GM23338 (cell line): Measurements from ENCODE around the gene SRGAP3. TPM values are rescaled to one million over a fixed set of nuclear protein-coding genes. Genes with fewer than 3 reads are reported as not detected.
A peak's percentile ranks its signal among the peaks of the same experiment; 100 is the strongest.

ENCODE experiments used
- ATAC-seq: fragments of 200-7000 bp; cut with Tn5 transposase; 3 replicates; pipeline ENCODE4 v1.9.1; 2020
- DNase-seq: peaks from one replicate; pipeline ENCODE4 v3.0.0-alpha.2; 2015; ENCODE audit warnings: low spot score
- H2AFZ ChIP-seq: fragments of 200-600 bp; sonication (generic); 2 replicates; pipeline ENCODE4 v1.8.0; 2016; ENCODE audit warnings: antibody characterized with exemption, mild to moderate bottlenecking, moderate library complexity
- H3F3A ChIP-seq: fragments of 200-600 bp; sonication (generic); replicated peaks from 2 replicates; pipeline ENCODE4 v1.8.0; 2017; ENCODE audit warnings: antibody characterized with exemption, mixed run types, low read depth
- H3K27ac ChIP-seq: fragments of 200-600 bp; sonication (generic); 2 replicates; pipeline ENCODE4 v1.6.1; 2016; ENCODE audit warnings: low read depth
- H3K27me3 ChIP-seq: fragments of 200-600 bp; sonication (generic); 2 replicates; pipeline ENCODE4 v1.8.0; 2016; ENCODE audit warnings: mild to moderate bottlenecking, mixed run types, moderate library complexity; ENCODE audit not compliant: insufficient read depth
- H3K36me3 ChIP-seq: fragments of 200-600 bp; sonication (generic); 2 replicates; pipeline ENCODE4 v1.8.0; 2016; ENCODE audit warnings: mild to moderate bottlenecking; ENCODE audit not compliant: insufficient read depth
- H3K4me1 ChIP-seq: fragments of 200-600 bp; sonication (generic); 2 replicates; pipeline ENCODE4 v1.8.0; 2016; ENCODE audit warnings: mild to moderate bottlenecking, moderate library complexity; ENCODE audit not compliant: insufficient read depth
- H3K4me2 ChIP-seq: fragments of 200-600 bp; sonication (generic); 2 replicates; pipeline ENCODE4 v1.7.1; 2017; ENCODE audit warnings: mixed run types
- H3K4me3 ChIP-seq: fragments of 200-600 bp; sonication (generic); 2 replicates; pipeline ENCODE4 v1.6.1; 2016; ENCODE audit warnings: mixed run types
- H3K79me2 ChIP-seq: fragments of 200-600 bp; sonication (generic); replicated peaks from 2 replicates; pipeline ENCODE4 v1.8.0; 2017; ENCODE audit warnings: mild to moderate bottlenecking; ENCODE audit not compliant: insufficient read depth
- H3K9me2 ChIP-seq: fragments of 200-600 bp; sonication (generic); 2 replicates; pipeline ENCODE4 v1.8.0; 2017; ENCODE audit not compliant: insufficient read depth
- H4K20me1 ChIP-seq: fragments of 200-600 bp; sonication (generic); replicated peaks from 2 replicates; pipeline ENCODE4 v1.8.0; 2017; ENCODE audit warnings: mild to moderate bottlenecking; ENCODE audit not compliant: insufficient read depth
- H3K27ac Mint-ChIP-seq: 2 replicates; pipeline ENCODE4 v1.8.0; 2020; ENCODE audit warnings: inconsistent platforms, mild to moderate bottlenecking, moderate library complexity, mixed read lengths
- H3K27me3 Mint-ChIP-seq: 3 replicates; pipeline ENCODE4 v1.8.0; 2022; ENCODE audit warnings: low read depth, mild to moderate bottlenecking, moderate library complexity, mixed read lengths, inconsistent platforms; ENCODE audit not compliant: insufficient read depth, poor library complexity
- H3K36me3 Mint-ChIP-seq: 3 replicates; pipeline ENCODE4 v1.8.0; 2021; ENCODE audit warnings: low read depth, mild to moderate bottlenecking, inconsistent platforms, moderate library complexity, mixed read lengths
- H3K4me1 Mint-ChIP-seq: 3 replicates; pipeline ENCODE4 v1.8.0; 2020; ENCODE audit warnings: mild to moderate bottlenecking, inconsistent platforms, mixed read lengths
- H3K4me3 Mint-ChIP-seq: 3 replicates; pipeline ENCODE4 v1.8.0; 2021; ENCODE audit warnings: moderate library complexity, mild to moderate bottlenecking, inconsistent platforms, mixed read lengths
- H3K9me3 Mint-ChIP-seq: 3 replicates; pipeline ENCODE4 v1.8.0; 2020; ENCODE audit warnings: moderate library complexity, mild to moderate bottlenecking, inconsistent platforms, mixed read lengths
- CREB1 ChIP-seq: fragments of 250-450 bp; sonication (Bioruptor Pico); IDR thresholded peaks from 2 replicates; pipeline ENCODE4 v1.5.0; 2020; ENCODE audit warnings: low read depth, mild to moderate bottlenecking, moderate library complexity
- CTCF ChIP-seq, 2 experiments: fragments of 200-600 bp in 1 of 2; sonication (generic) in 1 of 2; conservative IDR thresholded peaks; 2 replicates each; pipeline versions ENCODE4 v1.5.1 to v1.6.1; 2016 to 2017; ENCODE audit warnings: antibody characterized with exemption in 2 of 2, low read depth in 2 of 2, mild to moderate bottlenecking in 2 of 2, moderate library complexity in 1 of 2
- ETS1 ChIP-seq: IDR thresholded peaks from 2 replicates; pipeline ENCODE4 v1.6.1; 2016; ENCODE audit warnings: antibody characterized with exemption
- EZH2 ChIP-seq: fragments of 200-600 bp; sonication (generic); IDR thresholded peaks from one replicate; pipeline ENCODE4 v1.8.0; 2017; ENCODE audit warnings: antibody characterized with exemption, mild to moderate bottlenecking, low read depth; ENCODE audit not compliant: unreplicated experiment
- EZH2phosphoT487 ChIP-seq: fragments of 200-600 bp; sonication (generic); IDR thresholded peaks from one replicate; pipeline ENCODE4 v1.8.1; 2018; ENCODE audit warnings: antibody characterized with exemption; ENCODE audit not compliant: unreplicated experiment
- POLR2AphosphoS5 ChIP-seq: IDR thresholded peaks from 2 replicates; pipeline ENCODE4 v1.6.1; 2016; ENCODE audit warnings: antibody characterized with exemption, low read depth
- REST ChIP-seq: IDR thresholded peaks from one replicate; pipeline ENCODE4 v1.6.1; 2018; ENCODE audit warnings: antibody characterized with exemption; ENCODE audit not compliant: unreplicated experiment
- ZNF114 ChIP-seq: fragments of 250-450 bp; sonication (Bioruptor Pico); IDR thresholded peaks from 2 replicates; pipeline ENCODE4 v1.5.0; 2020; ENCODE audit warnings: mild to moderate bottlenecking, moderate library complexity
- ZNF331 ChIP-seq: fragments of 250-450 bp; sonication (Bioruptor Pico); IDR thresholded peaks from 2 replicates; pipeline ENCODE4 v1.5.0; 2020; ENCODE audit warnings: low read depth, mild to moderate bottlenecking, moderate library complexity
- polyA plus RNA-seq: library from polyadenylated mRNA; unstranded; fragments of >200 nt; fragmentation: Nextera tagmentation; extraction: Ambion mirVana; gene quantifications from 2 replicates; pipeline ENCODE4 v1.2.1, GENCODE V29; 2016
- total RNA-seq: library from RNA; depleted of rRNA; stranded (reverse); fragments of >200 nt; shearing (Covaris generic); gene quantifications from 2 replicates; pipeline ENCODE4 v1.2.3, GENCODE V29; 2014

The SRGAP3 gene
- total and polyA plus RNA-seq, 2 experiments from 2014 or later = 6.4 to 9.4 TPM

- Mint-ChIP-seq H3K4me3 (no peak overlapping the region), H3K36me3 (no peaks in the 10 kb centered on the region), H3K9me3 (no peaks in the 10 kb centered on the region), H3K27me3 (peaks cover 9% of the 10 kb centered on the region), H3K27ac (no peak overlapping the region; the same call in 1 of the 2 replicates), H3K4me1 (peaks cover 28% of the 10 kb centered on the region)
- DNase-seq (peak; percentile 36), ATAC-seq (peak; percentile 81)
- Histone ChIP-seq H3K4me1 (peaks cover 21% of the 10 kb centered on the region), H3K4me2 (no peak overlapping the region), H3K4me3 (no peak overlapping the region), H3K36me3 (no peaks in the 10 kb centered on the region), H3K79me2 (no peaks in the 10 kb centered on the region), H3K27ac (no peak overlapping the region), H4K20me1 (no peaks in the 10 kb centered on the region), H2AFZ (no peak overlapping the region), H3K9me2 (peaks cover 20% of the 10 kb centered on the region; the same call in 1 of the 2 replicates), H3F3A (no peaks in the 10 kb centered on the region), H3K27me3 (no peaks in the 10 kb centered on the region)
- TF ChIP-seq REST = no peak
Observed at GRCh38 chr3:9204253-9204992, 45.0 kb downstream of the SRGAP3 start.

- Histone ChIP-seq H3F3A (no peaks in the 10 kb centered on the region), H3K4me1 (peaks cover 32% of the 10 kb centered on the region), H4K20me1 (no peaks in the 10 kb centered on the region), H3K27ac (no peak overlapping the region), H2AFZ (no peak overlapping the region), H3K36me3 (no peaks in the 10 kb centered on the region), H3K79me2 (no peaks in the 10 kb centered on the region), H3K27me3 (no peaks in the 10 kb centered on the region), H3K9me2 (peaks cover 17% of the 10 kb centered on the region; the same call in 1 of the 2 replicates), H3K4me3 (no peak overlapping the region), H3K4me2 (no peak overlapping the region)
- Mint-ChIP-seq H3K4me1 (peaks cover 39% of the 10 kb centered on the region), H3K36me3 (no peaks in the 10 kb centered on the region), H3K9me3 (no peaks in the 10 kb centered on the region), H3K27me3 (peaks cover 9% of the 10 kb centered on the region), H3K4me3 (no peak overlapping the region), H3K27ac (no peak overlapping the region)
- DNase-seq (no peak), ATAC-seq (no peak)
- no peak for TF ChIP-seq CTCF (conservative IDR thresholded peaks at IDR 0.05; ENCODE audit: low read depth in 2 of 2)
- no peak for TF ChIP-seq ETS1
- TF ChIP-seq REST = no peak
- no peak for TF ChIP-seq ZNF114 (CRISPR knock-in tag)
- TF ChIP-seq EZH2phosphoT487 = no peak
- TF ChIP-seq POLR2AphosphoS5 = no peak
- TF ChIP-seq ZNF331 = no peak
- TF ChIP-seq EZH2 = no peak
- no peak for TF ChIP-seq CREB1 (CRISPR knock-in tag)
Observed at GRCh38 chr3:9203317-9203716, 46.1 kb downstream of the SRGAP3 start.
